Measurements from ENCODE around the gene ARPC1B.

Gene ARPC1B

GRCh38 chr7:99406557-99406956 lies 32.0 kb downstream of the ARPC1B start:
- Histone ChIP-seq H3K9ac (ENCODE audit: low read depth, low read length, poor library complexity, severe bottlenecking) (peak overlapping the region; percentile 83), H3K36me3 (ENCODE audit: insufficient read depth, low read length) (peaks cover 20% of the 10 kb centered on the region; the same call in 1 of the 2 replicates), H3K9me3 (ENCODE audit: insufficient read depth, low read depth, low read length) (no peaks in the 10 kb centered on the region), H3K27me3 (ENCODE audit: insufficient read depth, low read length, poor library complexity, severe bottlenecking) (no peaks in the 10 kb centered on the region), H3K9me2 (replicated peaks; ENCODE audit: low read depth, low read length) (no peaks in the 10 kb centered on the region), H3F3A (ENCODE audit: low read depth) (no peaks in the 10 kb centered on the region), H2AFZ (ENCODE audit: low read length) (no peak overlapping the region), H3K4me1 (ENCODE audit: insufficient read depth, low read length, poor library complexity, severe bottlenecking) (peaks cover 29% of the 10 kb centered on the region), H3K79me2 (ENCODE audit: insufficient read depth, low read length) (peaks cover 69% of the 10 kb centered on the region), H4K20me1 (ENCODE audit: insufficient read depth, low read length, poor library complexity, severe bottlenecking) (peaks cover 43% of the 10 kb centered on the region), H3K4me3 (ENCODE audit: low read length, poor library complexity, severe bottlenecking) (peak overlapping the region; percentile 79), H3K4me2 (ENCODE audit: low read depth, low read length, poor library complexity, severe bottlenecking) (peak overlapping the region; percentile 83)
- TF ChIP-seq EZH2phosphoT487 (IDR thresholded peaks at IDR 0.05; ENCODE audit: borderline replicate concordance) = no peak
- TF ChIP-seq CTCF (conservative IDR thresholded peaks at IDR 0.05; ENCODE audit: low read length) = peak; percentile 35; the same call in 1 of the 2 replicates

DNA sequence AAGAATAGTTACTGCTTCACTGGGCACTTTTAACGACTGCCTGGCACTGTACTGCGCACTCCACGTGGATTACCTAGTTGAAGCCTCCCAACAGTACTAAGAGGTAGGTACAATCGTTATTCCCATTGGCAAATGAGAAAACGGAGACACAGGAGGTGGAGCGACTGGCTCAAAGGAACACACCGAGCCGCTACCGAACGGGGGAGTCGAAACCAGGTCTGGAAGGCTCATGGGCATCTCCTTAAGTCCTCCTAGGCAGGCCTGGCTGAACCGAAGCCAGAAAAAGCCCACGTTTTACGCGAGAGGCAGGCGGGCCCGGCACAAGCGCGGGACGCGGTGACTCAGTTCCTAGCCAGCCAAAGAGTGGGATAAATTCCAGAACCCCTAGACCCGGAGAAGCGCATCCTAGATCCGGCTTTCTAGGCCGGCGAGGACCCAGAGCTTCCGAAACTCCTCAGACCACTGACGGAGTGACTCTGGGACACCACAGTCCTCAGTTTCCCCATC lies 33.4 kb downstream of the ARPC1B start:
- peaks cover 43% of the 10 kb centered on the region for H4K20me1 ChIP-seq (ENCODE audit: insufficient read depth, low read length, poor library complexity, severe bottlenecking)
- H3K36me3 ChIP-seq (ENCODE audit: insufficient read depth, low read length) = peaks cover 17% of the 10 kb centered on the region; the same call in 1 of the 2 replicates

GRCh38 chr7:99408379-99409191 lies 34.1 kb downstream of the ARPC1B start, which contains the start of the genes BUD31 and PDAP1:
BUD31 (plus strand) TSS chr7:99408969; CDS start chr7:99411093, 2,124 bp downstream.
PDAP1 (minus strand) TSS chr7:99408597; CDS start chr7:99408548, 49 bp downstream.
- H3K4me1 ChIP-seq (ENCODE audit: insufficient read depth, low read length, poor library complexity, severe bottlenecking) = peaks cover 29% of the 10 kb centered on the region
- H3K79me2 ChIP-seq (ENCODE audit: insufficient read depth, low read length) = peaks cover 73% of the 10 kb centered on the region

More for the DNA sequence above, 33.4 kb downstream of the ARPC1B start:
- no peaks in the 10 kb centered on the region for H3F3A ChIP-seq (ENCODE audit: low read depth)
- no peaks in the 10 kb centered on the region for H3K9me2 ChIP-seq (replicated peaks; ENCODE audit: low read depth, low read length)
- peak overlapping the region; percentile 73; the same call in 1 of the 2 replicates for H2AFZ ChIP-seq (ENCODE audit: low read length)
- no peaks in the 10 kb centered on the region for H3K9me3 ChIP-seq (ENCODE audit: insufficient read depth, low read depth, low read length)
- H3K9ac ChIP-seq (ENCODE audit: low read depth, low read length, poor library complexity, severe bottlenecking) = peak overlapping the region; percentile 83
- H3K4me3 ChIP-seq (ENCODE audit: low read length, poor library complexity, severe bottlenecking) = peak overlapping the region; percentile 79
- H3K4me1 ChIP-seq (ENCODE audit: insufficient read depth, low read length, poor library complexity, severe bottlenecking) = peaks cover 29% of the 10 kb centered on the region
- H3K27me3 ChIP-seq (ENCODE audit: insufficient read depth, low read length, poor library complexity, severe bottlenecking) = no peaks in the 10 kb centered on the region
- TF ChIP-seq EZH2phosphoT487 (IDR thresholded peaks at IDR 0.05; ENCODE audit: borderline replicate concordance) = no peak
- no peak for TF ChIP-seq CTCF (conservative IDR thresholded peaks at IDR 0.05; ENCODE audit: low read length)
- H3K4me2 ChIP-seq (ENCODE audit: low read depth, low read length, poor library complexity, severe bottlenecking) = peak overlapping the region; percentile 83
- H3K79me2 ChIP-seq (ENCODE audit: insufficient read depth, low read length) = peaks cover 73% of the 10 kb centered on the region

More at GRCh38 chr7:99408379-99409191, 34.1 kb downstream of the ARPC1B start, which contains the start of the genes BUD31 and PDAP1:
- H3K9me2 ChIP-seq (replicated peaks; ENCODE audit: low read depth, low read length) = no peaks in the 10 kb centered on the region
- no peaks in the 10 kb centered on the region for H3F3A ChIP-seq (ENCODE audit: low read depth)
- no peaks in the 10 kb centered on the region for H3K27me3 ChIP-seq (ENCODE audit: insufficient read depth, low read length, poor library complexity, severe bottlenecking)
- peak within 1 kb of the TSS; percentile 86 for H3K4me2 ChIP-seq (ENCODE audit: low read depth, low read length, poor library complexity, severe bottlenecking)
- H2AFZ ChIP-seq (ENCODE audit: low read length) = peak within 1 kb of the TSS; percentile 73
- H3K9ac ChIP-seq (ENCODE audit: low read depth, low read length, poor library complexity, severe bottlenecking) = peak within 1 kb of the TSS; percentile 83
- peaks cover 43% of the 10 kb centered on the region for H4K20me1 ChIP-seq (ENCODE audit: insufficient read depth, low read length, poor library complexity, severe bottlenecking)
- no peaks in the 10 kb centered on the region for H3K9me3 ChIP-seq (ENCODE audit: insufficient read depth, low read depth, low read length)
- H3K36me3 ChIP-seq (ENCODE audit: insufficient read depth, low read length) = peaks cover 17% of the 10 kb centered on the region; the same call in 1 of the 2 replicates
- peak within 1 kb of the TSS; percentile 79 for H3K4me3 ChIP-seq (ENCODE audit: low read length, poor library complexity, severe bottlenecking)
- TF ChIP-seq EZH2phosphoT487 (IDR thresholded peaks at IDR 0.05; ENCODE audit: borderline replicate concordance) = no peak
- no peak for TF ChIP-seq CTCF (conservative IDR thresholded peaks at IDR 0.05; ENCODE audit: low read length)
